Upper lobe of left lung (tissue), 4 donors: ENCODE measurements around the gene GORASP2.

Experiments
- CTCF ChIP-seq, 6 experiments: fragments of 450-650 bp in 4 of 6; fragments of 200-600 bp in 2 of 6; sonication (generic) in 2 of 6; IDR thresholded peaks; one replicate each; pipeline ENCODE4 v1.5.1; 2016 to 2019; ENCODE audit warnings: antibody characterized with exemption in 6 of 6
- POLR2A ChIP-seq, 4 donors: fragments of 450-650 bp; IDR thresholded peaks; one replicate each; pipeline ENCODE4 v1.5.1; 2016 to 2017; ENCODE audit warnings: antibody characterized with exemption in 4 of 4, mild to moderate bottlenecking in 2 of 4
- POLR2AphosphoS5 ChIP-seq, 2 donors: sonication (generic); formaldehyde crosslinking; IDR thresholded peaks; one replicate each; pipeline ENCODE4 v1.5.1; 2017; ENCODE audit warnings: antibody characterized with exemption in 2 of 2

DNA sequence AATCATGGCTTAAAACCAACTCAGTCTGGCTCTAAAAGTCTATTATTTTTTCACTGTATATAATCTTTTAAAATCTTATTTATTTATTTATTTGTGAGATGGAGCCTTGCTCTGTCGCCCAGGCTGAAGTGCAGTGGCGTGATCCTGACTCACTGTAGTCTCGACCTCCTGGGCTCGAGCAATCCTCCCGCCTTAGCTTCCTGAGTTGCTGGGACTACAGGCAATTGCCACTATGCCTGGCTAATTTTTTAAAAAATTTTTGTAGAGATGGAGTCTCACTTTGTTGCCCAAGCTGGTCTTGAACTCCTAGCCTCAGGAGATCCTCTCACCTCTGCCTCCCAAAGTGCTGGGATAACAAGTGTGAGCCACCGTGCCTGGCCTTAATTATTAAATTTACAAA is 14.5 kb downstream of the GORASP2 start:
- TF ChIP-seq POLR2AphosphoS5 (IDR thresholded peaks at IDR 0.05) (no peak), CTCF (IDR thresholded peaks at IDR 0.05) (no peak), POLR2A (IDR thresholded peaks at IDR 0.05) (no peak)
